B cell (primary cell): ENCODE measurements around the gene NEAT1. TPM values are rescaled to one million over a fixed set of nuclear protein-coding genes. Genes with fewer than 3 reads are reported as not detected.
A peak's percentile ranks its signal among the peaks of the same experiment; 100 is the strongest.

Source experiments
- ATAC-seq: fragments of 200-7000 bp; cut with Tn5 transposase; one replicate; pipeline ENCODE4 v1.10.0; 2021; ENCODE audit warnings: low read depth, mild to moderate bottlenecking, moderate number of reproducible peaks, moderate library complexity
- CTCF ChIA-PET: fragments of 350-600 bp; sonication (Branson Sonifier 250); formaldehyde crosslinking; loops from one replicate; lab custom pipeline; 2021; ENCODE audit warnings: antibody characterized with exemption, inconsistent platforms; lab: Charles Lee
- POLR2A ChIA-PET: fragments of 350-600 bp; sonication (Branson Sonifier 250); formaldehyde crosslinking; loops from one replicate; lab custom pipeline; 2021; ENCODE audit warnings: antibody characterized with exemption; lab: Charles Lee
- DNase-seq: peaks from one replicate; pipeline ENCODE4 v3.0.0; 2013
- H2AFZ ChIP-seq: 2 replicates; pipeline ENCODE4 v1.6.1; 2012; ENCODE audit warnings: mild to moderate bottlenecking, low read depth, low read length; ENCODE audit not compliant: insufficient read depth, poor library complexity, severe bottlenecking
- H3K27ac ChIP-seq, 2 donors: 1 replicate in 1 of 2; 2 replicates in 1 of 2; pipeline ENCODE4 v1.5.1; 2012 to 2013; ENCODE audit warnings: low read length in 2 of 2, mild to moderate bottlenecking in 2 of 2, moderate library complexity in 1 of 2
- H3K27me3 ChIP-seq, 4 experiments: fragments of 200-600 bp in 1 of 4; sonication (generic) in 1 of 4; replicated peaks in 1 of 4; 1 replicate in 2 of 4; 2 replicates in 2 of 4; pipeline versions ENCODE4 v1.6.1 to v1.7.0; 2013 to 2016; ENCODE audit warnings: low read length in 3 of 4, mild to moderate bottlenecking in 2 of 4, mixed read lengths in 1 of 4, moderate library complexity in 1 of 4; ENCODE audit not compliant: insufficient read depth in 4 of 4, control insufficient read depth in 3 of 4; ENCODE audit errors: control extremely low read depth in 1 of 4
- H3K36me3 ChIP-seq, 2 experiments: replicated peaks in 1 of 2; 1 replicate in 1 of 2; 2 replicates in 1 of 2; pipeline versions ENCODE4 v1.6.1 to v1.7.1; 2013; ENCODE audit warnings: low read length in 1 of 2; ENCODE audit not compliant: insufficient read depth in 2 of 2, control insufficient read depth in 1 of 2; ENCODE audit errors: control extremely low read depth in 1 of 2, extremely low read depth in 1 of 2
- H3K4me1 ChIP-seq, 2 donors: fragments of 200-600 bp in 1 of 2; sonication (generic) in 1 of 2; 1 replicate in 1 of 2; 2 replicates in 1 of 2; pipeline versions ENCODE4 v1.5.1 to v1.6.1; 2013 to 2017; ENCODE audit warnings: low read length in 2 of 2; ENCODE audit not compliant: control insufficient read depth in 2 of 2, insufficient read depth in 2 of 2
- H3K4me2 ChIP-seq: replicated peaks from 2 replicates; pipeline ENCODE3; 2012; ENCODE audit warnings: mild to moderate bottlenecking, low read depth, low read length; ENCODE audit not compliant: poor library complexity, severe bottlenecking
- H3K4me3 ChIP-seq, 5 experiments: fragments of 200-600 bp in 1 of 5; sonication (generic) in 1 of 5; 1 replicate in 3 of 5; 2 replicates in 2 of 5; pipeline versions ENCODE4 v1.5.1 to v1.7.0; 2011 to 2016; ENCODE audit warnings: low read length in 4 of 5, mild to moderate bottlenecking in 4 of 5, low read depth in 2 of 5, control low read depth in 1 of 5, moderate library complexity in 1 of 5; ENCODE audit not compliant: insufficient read depth in 1 of 5; ENCODE audit errors: control extremely low read depth in 1 of 5, extremely low read depth in 1 of 5
- H3K79me2 ChIP-seq: fragments of 200-600 bp; sonication (generic); one replicate; pipeline ENCODE4 v1.6.0; 2016; ENCODE audit warnings: low read length; ENCODE audit not compliant: control insufficient read depth, insufficient read depth
- H3K9ac ChIP-seq: fragments of 200-600 bp; sonication (generic); 2 replicates; pipeline ENCODE4 v1.6.1; 2017; ENCODE audit warnings: mild to moderate bottlenecking, low read length, moderate library complexity
- H3K9me3 ChIP-seq, 3 donors: one replicate each; pipeline versions ENCODE4 v1.6.1 to v1.7.1; 2013; ENCODE audit warnings: low read length in 2 of 3; ENCODE audit not compliant: control insufficient read depth in 2 of 3, insufficient read depth in 1 of 3; ENCODE audit errors: control extremely low read depth in 1 of 3
- H4K20me1 ChIP-seq: 2 replicates; pipeline ENCODE4 v1.6.0; 2012; ENCODE audit warnings: mild to moderate bottlenecking, low read length; ENCODE audit not compliant: insufficient read depth, control insufficient read depth, poor library complexity, severe bottlenecking
- H3K27ac Mint-ChIP-seq: one replicate; pipeline ENCODE4 v1.8.0; 2021; ENCODE audit warnings: mixed read lengths
- H3K27me3 Mint-ChIP-seq: one replicate; pipeline ENCODE4 v1.8.0; 2021; ENCODE audit warnings: mixed read lengths
- H3K4me1 Mint-ChIP-seq: one replicate; pipeline ENCODE4 v1.8.0; 2021; ENCODE audit warnings: mixed read lengths
- H3K4me3 Mint-ChIP-seq: one replicate; pipeline ENCODE4 v1.8.0; 2021; ENCODE audit warnings: mixed read lengths
- H3K9me3 Mint-ChIP-seq: one replicate; pipeline ENCODE4 v1.8.0; 2022; ENCODE audit warnings: mixed read lengths; ENCODE audit not compliant: insufficient read depth
- EZH2 ChIP-seq: IDR thresholded peaks from 2 replicates; pipeline ENCODE4 v1.6.1; 2012; ENCODE audit warnings: borderline replicate concordance, low read depth, mild to moderate bottlenecking, moderate library complexity, low read length; ENCODE audit not compliant: insufficient read depth, poor library complexity, severe bottlenecking
- WGBS: methylation state at CpG from one replicate; pipeline ENCODE4 v1.1.5; 2013; ENCODE audit warnings: missing lambda C conversion rate; ENCODE audit not compliant: insufficient coverage; 5-methylcytosine and 5-hydroxymethylcytosine counted together
- intact Hi-C: fragments of 100-400 bp; cut with micrococcal nuclease; formaldehyde crosslinking; loops from one replicate; pipeline ENCODE4 v1.10.0; 2022
- polyA plus RNA-seq: library from polyadenylated mRNA; depleted of rRNA; stranded (reverse); fragments of >200 nt; gene quantifications from 2 replicates; pipeline ENCODE4 v1.2.3, GENCODE V29; 2012
- total RNA-seq, 2 donors: library from RNA; stranded (reverse); fragments of 120-200 nt in 1 of 2; gene quantifications; 1 replicate in 1 of 2; 2 replicates in 1 of 2; pipeline versions ENCODE4 v1.2.3 to v1.2.4, GENCODE V29; 2013 to 2022
- TF ChIP-seq, protein P1 (sequence below): fragments of 200-600 bp; IDR thresholded peaks from one replicate; pipeline ENCODE4 v1.8.0; 2022; ENCODE audit warnings: antibody characterized with exemption, mild to moderate bottlenecking

NEAT1 gene
- total and polyA plus RNA-seq, 2 donors (not counting 1 experiment from before 2014, with no cell fraction given) = 66.7 to 1,642 TPM

DNA sequence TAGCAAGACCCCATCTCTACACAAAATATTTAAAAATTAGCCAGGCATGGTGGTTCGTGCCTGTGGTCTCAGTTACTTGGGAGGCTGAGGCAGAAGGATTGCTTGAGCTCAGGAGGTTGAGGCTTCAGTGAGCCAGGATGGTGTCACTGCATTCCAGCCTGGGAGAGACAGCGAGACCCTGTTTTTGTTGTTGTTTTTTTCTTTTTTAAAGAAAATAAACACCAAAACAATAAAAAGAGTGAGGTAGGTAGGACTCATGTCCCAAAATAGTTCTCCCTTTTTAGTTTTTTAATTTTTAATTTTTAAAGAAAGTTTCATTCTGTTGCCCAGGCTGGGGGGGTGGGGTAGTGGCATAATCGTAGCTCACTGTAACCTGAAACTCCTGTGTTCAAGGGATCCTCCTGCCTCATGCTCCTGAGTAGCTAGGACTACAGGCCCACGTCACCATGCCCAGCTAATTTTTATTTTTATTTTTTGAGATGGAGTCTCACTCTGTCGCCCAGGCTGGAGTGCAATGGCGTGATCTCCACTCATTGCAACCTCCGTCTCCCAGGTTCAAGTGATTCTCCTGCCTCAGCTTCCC lies 50.8 kb downstream of the NEAT1 start:
- Mint-ChIP-seq H3K27me3 (no peaks in the 10 kb centered on the region), H3K4me3 (no peak overlapping the region), H3K4me1 (peaks cover 36% of the 10 kb centered on the region), H3K9me3 (no peaks in the 10 kb centered on the region), H3K27ac (no peak overlapping the region)
- Histone ChIP-seq H3K4me1 (peaks cover 22 to 46% of the 10 kb centered on the region in 2 donors), H4K20me1 (no peaks in the 10 kb centered on the region), H3K27me3 (no peaks in the 10 kb centered on the region), H3K9me3 (no peaks in the 10 kb centered on the region), H3K4me3 (no peak overlapping the region), H3K4me2 (no peak overlapping the region), H3K36me3 (no peaks in the 10 kb centered on the region), H3K9ac (no peak overlapping the region), H2AFZ (no peak overlapping the region), H3K79me2 (peaks cover 32% of the 10 kb centered on the region), H3K27ac (no peak overlapping the region)
- intact Hi-C loops = loop anchor here (2.0 kb wide), 2 partner anchors 47 to 57 kb away; no protein-coding TSS in a partner anchor
- DNase-seq = no peak
- 100% methylated on average over 1 of the region's 7 CpGs for WGBS
- ChIA-PET POLR2A (interaction anchor here (1.0 to 13.6 kb wide), 6 partner anchors 15 to 66 kb away, joined by 3 to 366 read pairs (median 9); partner anchors contain the start of gene MALAT1), CTCF (interaction anchor here (0.7 to 2.8 kb wide), 4 partner anchors 14 to 32 kb away, joined by 3 to 30 read pairs (median 7); partner anchors contain the start of gene MALAT1)
- ATAC-seq = no peak
- TF ChIP-seq, protein P1, sequence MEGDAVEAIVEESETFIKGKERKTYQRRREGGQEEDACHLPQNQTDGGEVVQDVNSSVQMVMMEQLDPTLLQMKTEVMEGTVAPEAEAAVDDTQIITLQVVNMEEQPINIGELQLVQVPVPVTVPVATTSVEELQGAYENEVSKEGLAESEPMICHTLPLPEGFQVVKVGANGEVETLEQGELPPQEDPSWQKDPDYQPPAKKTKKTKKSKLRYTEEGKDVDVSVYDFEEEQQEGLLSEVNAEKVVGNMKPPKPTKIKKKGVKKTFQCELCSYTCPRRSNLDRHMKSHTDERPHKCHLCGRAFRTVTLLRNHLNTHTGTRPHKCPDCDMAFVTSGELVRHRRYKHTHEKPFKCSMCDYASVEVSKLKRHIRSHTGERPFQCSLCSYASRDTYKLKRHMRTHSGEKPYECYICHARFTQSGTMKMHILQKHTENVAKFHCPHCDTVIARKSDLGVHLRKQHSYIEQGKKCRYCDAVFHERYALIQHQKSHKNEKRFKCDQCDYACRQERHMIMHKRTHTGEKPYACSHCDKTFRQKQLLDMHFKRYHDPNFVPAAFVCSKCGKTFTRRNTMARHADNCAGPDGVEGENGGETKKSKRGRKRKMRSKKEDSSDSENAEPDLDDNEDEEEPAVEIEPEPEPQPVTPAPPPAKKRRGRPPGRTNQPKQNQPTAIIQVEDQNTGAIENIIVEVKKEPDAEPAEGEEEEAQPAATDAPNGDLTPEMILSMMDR = no peak
- no peak for TF ChIP-seq EZH2

DNA sequence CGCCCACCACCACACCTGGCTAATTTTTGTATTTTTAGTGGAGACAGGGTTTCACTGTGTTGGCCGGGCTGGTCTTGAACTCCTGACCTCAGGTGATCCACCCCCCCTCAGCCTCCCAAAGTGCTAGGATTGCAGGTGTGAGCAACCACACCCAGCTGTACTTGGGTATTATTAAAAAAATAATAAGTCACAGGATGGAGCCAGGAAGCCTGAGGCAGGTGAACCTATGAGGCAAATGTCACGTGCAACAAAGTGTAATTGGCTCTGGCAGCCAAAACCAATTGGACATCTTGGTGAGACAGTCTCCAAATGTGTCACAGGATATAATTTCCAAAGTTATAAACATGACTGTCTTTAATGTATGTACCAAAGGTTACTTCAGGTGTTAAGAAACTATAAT lies 52.3 kb downstream of the NEAT1 start:
- Mint-ChIP-seq H3K9me3 (no peaks in the 10 kb centered on the region), H3K27me3 (no peaks in the 10 kb centered on the region), H3K4me3 (peak overlapping the region; percentile 41), H3K27ac (peak overlapping the region; percentile 75), H3K4me1 (peaks cover 31% of the 10 kb centered on the region)
- TF ChIP-seq EZH2 = no peak
- TF ChIP-seq, protein P1 = no peak
- Histone ChIP-seq H3K4me1 (peaks cover 21 to 45% of the 10 kb centered on the region in 2 donors), H4K20me1 (no peaks in the 10 kb centered on the region), H3K27me3 (no peaks in the 10 kb centered on the region), H3K9ac (no peak overlapping the region), H3K27ac (no peak overlapping the region), H3K36me3 (no peaks in the 10 kb centered on the region), H3K79me2 (peaks cover 41% of the 10 kb centered on the region), H3K4me2 (no peak overlapping the region), H3K9me3 (no peaks in the 10 kb centered on the region), H3K4me3 (no peak overlapping the region), H2AFZ (no peak overlapping the region)
- intact Hi-C loops = no loop called here
- ATAC-seq (no peak), DNase-seq (no peak)
- POLR2A ChIA-PET = interaction anchor here (6.5 to 13.6 kb wide), 2 partner anchors 27 to 56 kb away, joined by 81 to 366 read pairs; partner anchors contain the start of genes MALAT1 and NEAT1
- WGBS = 86% methylated on average over 1 of the region's 3 CpGs
- CTCF ChIA-PET = interaction anchor here (1.8 to 5.4 kb wide), 3 partner anchors 13 to 35 kb away, joined by 4 to 39 read pairs (median 4); partner anchors contain the start of gene MALAT1
